HCT116 (cell line): ENCODE measurements around the gene A4GALT. TPM values are rescaled to one million over a fixed set of nuclear protein-coding genes. Genes with fewer than 3 reads are reported as not detected.

ENCODE experiments used
- ATAC-seq: fragments of 200-7000 bp; cut with Tn5 transposase; 2 replicates; pipeline ENCODE4 v1.9.1; 2020; ENCODE audit warnings: mild to moderate bottlenecking, moderate library complexity
- BruUV-seq: library from RNA; stranded (reverse); fragments of 400-500 nt; replicated peaks from 2 replicates; lab custom pipeline; 2021; lab: Mats Ljungman, UMichigan
- CTCF ChIA-PET: fragments of 300-600 bp; sonication (Branson Sonifier 250); formaldehyde crosslinking; loops from one replicate; lab custom pipeline; 2021; ENCODE audit warnings: antibody characterized with exemption; lab: Charles Lee
- POLR2A ChIA-PET: fragments of 300-600, 350-600 bp; sonication (Branson Sonifier 250); formaldehyde crosslinking; loops from one replicate; lab custom pipeline; 2021; ENCODE audit warnings: antibody characterized with exemption; lab: Charles Lee
- RAD21 ChIA-PET, 2 experiments: fragments of 300-600 bp; sonication (Branson Sonifier 250); formaldehyde crosslinking; loops; one replicate each; lab custom pipeline; 2023; ENCODE audit warnings: low total read pairs in 2 of 2; ENCODE audit not compliant: uncharacterized antibody in 2 of 2, unreplicated experiment in 2 of 2, low non-redundant PET in 1 of 2; lab: Charles Lee
- DNase-seq: peaks from one replicate; pipeline ENCODE4 v3.0.0-alpha.2; 2010; ENCODE audit warnings: low read depth, low spot score
- H2AFZ ChIP-seq: fragments of 200-600 bp; shearing (Covaris generic), sonication (generic); 2 replicates; pipeline ENCODE4 v1.6.1; 2017; ENCODE audit warnings: low read depth, mixed run types, mixed read lengths, antibody characterized with exemption, low read length; ENCODE audit not compliant: poor library complexity, severe bottlenecking
- H3K27ac ChIP-seq: 2 replicates; pipeline ENCODE4 v1.5.1; 2012; ENCODE audit warnings: low read depth, low read length
- H3K27me3 ChIP-seq: fragments of 200-600 bp; sonication (generic); 2 replicates; pipeline ENCODE4 v1.6.1; 2016; ENCODE audit warnings: mixed run types, low read length, mixed read lengths; ENCODE audit not compliant: insufficient read depth
- H3K36me3 ChIP-seq, 2 experiments: fragments of 200-500 bp in 1 of 2; fragments of 200-600 bp in 1 of 2; sonication (Bioruptor generic) in 1 of 2; sonication (generic) in 1 of 2; 2 replicates each; pipeline versions ENCODE4 v1.5.1 to v1.6.1; 2014 to 2016; ENCODE audit warnings: low read length in 2 of 2, inconsistent platforms in 1 of 2, mixed read lengths in 1 of 2, mixed run types in 1 of 2; ENCODE audit not compliant: insufficient read depth in 2 of 2, control insufficient read depth in 1 of 2
- H3K4me1 ChIP-seq, 2 experiments: fragments of 200-600 bp in 1 of 2; sonication (generic) in 1 of 2; 2 replicates each; pipeline versions ENCODE4 v1.5.1 to v1.6.1; 2012 to 2017; ENCODE audit warnings: low read length in 2 of 2, inconsistent platforms in 1 of 2, mild to moderate bottlenecking in 1 of 2, mixed read lengths in 1 of 2, mixed run types in 1 of 2, moderate library complexity in 1 of 2; ENCODE audit not compliant: insufficient read depth in 2 of 2, control insufficient read depth in 1 of 2
- H3K4me2 ChIP-seq: fragments of 200-600 bp; sonication (generic); 2 replicates; pipeline ENCODE4 v1.6.1; 2017; ENCODE audit warnings: mixed run types, low read length, mixed read lengths
- H3K4me3 ChIP-seq, 2 experiments: fragments of 200-600 bp in 1 of 2; sonication (generic) in 1 of 2; replicated peaks in 1 of 2; 2 replicates each; pipeline ENCODE4 v1.5.1; 2011 to 2016; ENCODE audit warnings: low read length in 2 of 2, control low read depth in 1 of 2, low read depth in 1 of 2, mild to moderate bottlenecking in 1 of 2, mixed read lengths in 1 of 2, mixed run types in 1 of 2
- H3K79me2 ChIP-seq: fragments of 200-600 bp; sonication (generic); 2 replicates; pipeline ENCODE4 v1.6.1; 2017; ENCODE audit warnings: mild to moderate bottlenecking, mixed run types, low read length, moderate library complexity, mixed read lengths; ENCODE audit not compliant: insufficient read depth
- H3K9ac ChIP-seq: fragments of 200-600 bp; sonication (generic); 2 replicates; pipeline ENCODE4 v1.6.1; 2016; ENCODE audit warnings: low read length, mixed read lengths
- H3K9me2 ChIP-seq: fragments of 200-600 bp; sonication (generic), shearing (Covaris generic); 2 replicates; pipeline ENCODE4 v1.6.1; 2017; ENCODE audit warnings: mixed run types, mild to moderate bottlenecking, moderate library complexity; ENCODE audit not compliant: insufficient read depth
- H3K9me3 ChIP-seq, 2 experiments: fragments of 200-500 bp in 1 of 2; fragments of 200-600 bp in 1 of 2; sonication (Bioruptor generic) in 1 of 2; sonication (generic) in 1 of 2; 2 replicates each; pipeline ENCODE4 v1.6.1; 2014 to 2017; ENCODE audit warnings: low read length in 2 of 2, mixed read lengths in 2 of 2, inconsistent platforms in 1 of 2, low read depth in 1 of 2, mild to moderate bottlenecking in 1 of 2, mixed run types in 1 of 2, moderate library complexity in 1 of 2; ENCODE audit not compliant: control insufficient read depth in 1 of 2, insufficient read depth in 1 of 2
- H4K20me1 ChIP-seq: fragments of 200-600 bp; sonication (generic), shearing (Covaris generic); 2 replicates; pipeline ENCODE4 v1.6.1; 2017; ENCODE audit warnings: mixed run types, mild to moderate bottlenecking, moderate library complexity; ENCODE audit not compliant: insufficient read depth
- EGR1 ChIP-seq: IDR thresholded peaks from 2 replicates; pipeline ENCODE4 v1.6.1; 2012; ENCODE audit warnings: low read depth
- ELF1 ChIP-seq: IDR thresholded peaks from 2 replicates; pipeline ENCODE4 v1.6.1; 2012; ENCODE audit warnings: low read depth, borderline replicate concordance
- EZH2 ChIP-seq: fragments of 200-600 bp; sonication (generic); IDR thresholded peaks from 2 replicates; pipeline ENCODE4 v1.6.1; 2017; ENCODE audit warnings: antibody characterized with exemption, mixed run types
- JUND ChIP-seq: IDR thresholded peaks from 2 replicates; pipeline ENCODE4 v1.6.1; 2012
- RAD21 ChIP-seq: IDR thresholded peaks from 2 replicates; pipeline ENCODE4 v1.6.1; 2012; ENCODE audit warnings: low read depth, mild to moderate bottlenecking
- SIN3A ChIP-seq: IDR thresholded peaks from 2 replicates; pipeline ENCODE4 v1.6.1; 2012; ENCODE audit warnings: low read depth
- SP1 ChIP-seq: IDR thresholded peaks from 2 replicates; pipeline ENCODE4 v1.6.1; 2012; ENCODE audit warnings: low read depth
- SRF ChIP-seq: IDR thresholded peaks from 2 replicates; pipeline ENCODE4 v1.6.1; 2012; ENCODE audit warnings: low read depth
- TCF7L2 ChIP-seq: IDR thresholded peaks from 2 replicates; pipeline ENCODE4 v1.7.0; 2011; ENCODE audit warnings: borderline replicate concordance, inconsistent platforms; ENCODE audit not compliant: insufficient read depth, insufficient read length; ENCODE audit errors: extremely low read depth
- YY1 ChIP-seq: IDR thresholded peaks from 2 replicates; pipeline ENCODE4 v1.6.1; 2011; ENCODE audit warnings: low read length, low read depth, moderate library complexity, mild to moderate bottlenecking; ENCODE audit not compliant: insufficient replicate concordance; ENCODE audit errors: extremely low read depth
- ZFX ChIP-seq: fragments of 450-650 bp; IDR thresholded peaks from 2 replicates; pipeline ENCODE4 v1.6.1; 2017
- intact Hi-C: fragments of 100-400 bp; cut with micrococcal nuclease; formaldehyde crosslinking; loops from 2 replicates; pipeline ENCODE4 v1.10.0; 2022
- total RNA-seq: library from RNA; stranded (reverse); gene quantifications from one replicate; pipeline ENCODE4 v1.2.1, GENCODE V29; 2021; ENCODE audit not compliant: unreplicated experiment
- TF ChIP-seq, protein P1 (sequence below): IDR thresholded peaks from 2 replicates; pipeline ENCODE4 v1.6.1; 2011; ENCODE audit warnings: mild to moderate bottlenecking, low read length, moderate library complexity; ENCODE audit not compliant: insufficient replicate concordance; ENCODE audit errors: extremely low read depth
- TF ChIP-seq, protein P2 (sequence below): IDR thresholded peaks from 2 replicates; pipeline ENCODE4 v1.6.1; 2012

A4GALT gene
- total RNA-seq, 1 experiment from 2014 or later = 16.0 TPM

DNA sequence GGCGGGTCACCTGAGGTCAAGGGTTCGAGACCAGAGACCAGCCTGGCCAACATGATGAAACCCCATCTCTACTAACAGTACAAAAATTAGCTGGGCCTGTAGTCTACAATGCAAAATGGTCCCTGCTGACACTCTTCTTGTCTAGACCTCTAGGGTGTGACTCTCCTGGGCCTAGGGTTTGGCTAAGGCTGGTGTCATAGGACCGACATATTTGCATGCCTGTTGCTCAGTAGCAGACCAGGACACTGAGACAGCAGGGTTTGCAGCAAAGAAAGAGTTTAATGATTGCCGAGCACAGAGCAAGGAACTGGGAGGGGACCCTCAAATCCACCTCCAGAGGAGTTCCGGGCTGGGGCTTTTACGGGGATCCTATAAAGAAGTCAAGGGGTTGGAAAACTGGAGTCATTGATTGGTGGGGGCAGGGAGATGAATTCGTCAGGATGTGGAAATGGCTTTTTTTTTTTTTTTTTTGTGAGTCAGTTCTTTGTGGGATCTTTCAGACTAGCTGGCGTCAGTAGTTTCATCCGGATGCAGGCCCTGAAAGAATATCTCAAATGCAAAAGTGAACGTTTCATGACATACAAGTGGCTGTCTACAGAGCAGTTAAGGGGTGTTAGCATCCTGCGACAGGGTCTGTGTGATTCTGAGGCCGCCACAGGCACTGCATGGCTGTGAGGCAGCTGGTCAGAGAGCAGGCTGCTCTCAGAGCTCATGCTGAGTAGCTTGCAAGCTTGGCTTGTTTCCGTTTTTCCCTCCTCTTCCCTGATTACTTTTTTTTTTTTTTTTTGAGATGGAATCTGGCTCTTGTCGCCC lies 27.2 kb upstream of the A4GALT start:
- RAD21 ChIA-PET = no interaction called here
- Histone ChIP-seq H3K9me2 (no peaks in the 10 kb centered on the region), H2AFZ (no peak overlapping the region), H3K9ac (no peak overlapping the region), H3K36me3 (no peaks in the 10 kb centered on the region), H3K27me3 (no peaks in the 10 kb centered on the region), H3K79me2 (no peaks in the 10 kb centered on the region), H3K4me3 (no peak overlapping the region), H3K9me3 (no peaks in the 10 kb centered on the region)
- POLR2A ChIA-PET = interaction anchor here (0.7 to 0.8 kb wide), 2 partner anchors 29 to 132 kb away, joined by 3 to 4 read pairs; no protein-coding TSS in a partner anchor
- TF ChIP-seq SRF (no peak), RAD21 (no peak), YY1 (no peak), SP1 (no peak), JUND (no peak), EZH2 (no peak), EGR1 (no peak), SIN3A (no peak), ELF1 (no peak), TCF7L2 (no peak), ZFX (no peak)
- TF ChIP-seq, protein P1, sequence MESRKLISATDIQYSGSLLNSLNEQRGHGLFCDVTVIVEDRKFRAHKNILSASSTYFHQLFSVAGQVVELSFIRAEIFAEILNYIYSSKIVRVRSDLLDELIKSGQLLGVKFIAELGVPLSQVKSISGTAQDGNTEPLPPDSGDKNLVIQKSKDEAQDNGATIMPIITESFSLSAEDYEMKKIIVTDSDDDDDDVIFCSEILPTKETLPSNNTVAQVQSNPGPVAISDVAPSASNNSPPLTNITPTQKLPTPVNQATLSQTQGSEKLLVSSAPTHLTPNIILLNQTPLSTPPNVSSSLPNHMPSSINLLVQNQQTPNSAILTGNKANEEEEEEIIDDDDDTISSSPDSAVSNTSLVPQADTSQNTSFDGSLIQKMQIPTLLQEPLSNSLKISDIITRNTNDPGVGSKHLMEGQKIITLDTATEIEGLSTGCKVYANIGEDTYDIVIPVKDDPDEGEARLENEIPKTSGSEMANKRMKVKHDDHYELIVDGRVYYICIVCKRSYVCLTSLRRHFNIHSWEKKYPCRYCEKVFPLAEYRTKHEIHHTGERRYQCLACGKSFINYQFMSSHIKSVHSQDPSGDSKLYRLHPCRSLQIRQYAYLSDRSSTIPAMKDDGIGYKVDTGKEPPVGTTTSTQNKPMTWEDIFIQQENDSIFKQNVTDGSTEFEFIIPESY = no peak
- TF ChIP-seq, protein P2, sequence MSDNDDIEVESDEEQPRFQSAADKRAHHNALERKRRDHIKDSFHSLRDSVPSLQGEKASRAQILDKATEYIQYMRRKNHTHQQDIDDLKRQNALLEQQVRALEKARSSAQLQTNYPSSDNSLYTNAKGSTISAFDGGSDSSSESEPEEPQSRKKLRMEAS = no peak
- TF ChIP-seq, all 23 proteins: peak for 0
- no peak overlapping the region for H3K27ac ChIP-seq
- DNase-seq (no peak), ATAC-seq (no peak)
- H4K20me1 ChIP-seq = no peaks in the 10 kb centered on the region
- no TSS peak for BruUV-seq
- CTCF ChIA-PET = no interaction called here
- H3K4me1 ChIP-seq = peaks cover 3 to 5% of the 10 kb centered on the region in 2 experiments; a peak in 3 of 4 replicates
- H3K4me2 ChIP-seq = no peak overlapping the region
- intact Hi-C loops = no loop called here
